IPS-18c (cell line): ENCODE data around the gene BOD1.

Experiments
- H3K4me3 ChIP-seq: 2 replicates; pipeline ENCODE4 v1.7.0; 2013; ENCODE audit warnings: low read depth, mild to moderate bottlenecking, low read length, moderate library complexity; ENCODE audit not compliant: insufficient read depth
- H3K9me3 ChIP-seq: one replicate; pipeline ENCODE4 v1.6.1; 2013; ENCODE audit warnings: mild to moderate bottlenecking, low read length, moderate library complexity; ENCODE audit not compliant: control insufficient read depth, insufficient read depth

BOD1 gene

DNA sequence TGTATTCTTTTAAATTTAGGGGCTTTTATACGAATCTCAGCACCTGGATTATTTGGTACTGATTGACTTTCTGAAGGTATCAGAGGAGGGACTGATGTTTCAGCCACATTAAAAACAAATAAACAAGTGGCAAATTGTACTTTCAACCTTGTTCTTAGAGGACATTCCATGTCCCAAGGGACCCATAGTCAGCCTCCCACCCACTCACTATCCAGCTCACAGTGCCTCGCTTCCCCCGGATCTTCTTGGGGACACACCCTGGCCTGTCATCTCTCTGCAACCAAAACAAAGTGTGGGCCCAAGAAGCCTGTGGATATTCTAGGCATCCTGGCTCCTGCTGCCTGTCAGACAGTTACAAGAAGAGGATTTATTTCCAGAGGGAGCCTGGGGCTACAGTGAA lies 8.8 kb upstream of the BOD1 start:
- Histone ChIP-seq H3K9me3 (no peaks in the 10 kb centered on the region), H3K4me3 (no peak overlapping the region)

DNA sequence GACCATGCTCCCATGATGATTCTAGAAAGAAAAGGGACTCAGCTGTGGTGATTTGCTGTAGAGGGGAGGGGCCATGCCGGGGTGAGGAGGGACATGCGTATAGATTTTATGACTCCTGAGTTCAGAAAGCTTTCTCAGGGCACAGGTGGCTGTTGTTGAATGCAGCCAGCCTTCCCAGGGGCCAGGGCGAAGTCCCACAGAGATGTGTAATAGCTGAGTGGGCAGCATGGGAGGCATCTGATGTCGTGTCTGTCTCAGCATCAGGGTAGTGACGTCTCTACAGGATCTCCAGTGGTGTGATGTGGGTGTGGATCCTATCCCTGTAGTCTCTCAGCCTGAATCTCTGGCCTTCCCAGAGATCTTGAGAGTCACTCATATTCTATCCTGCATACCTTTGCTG lies 7.8 kb upstream of the BOD1 start:
- H3K4me3 ChIP-seq: no peak overlapping the region
- H3K9me3 ChIP-seq: no peaks in the 10 kb centered on the region

DNA sequence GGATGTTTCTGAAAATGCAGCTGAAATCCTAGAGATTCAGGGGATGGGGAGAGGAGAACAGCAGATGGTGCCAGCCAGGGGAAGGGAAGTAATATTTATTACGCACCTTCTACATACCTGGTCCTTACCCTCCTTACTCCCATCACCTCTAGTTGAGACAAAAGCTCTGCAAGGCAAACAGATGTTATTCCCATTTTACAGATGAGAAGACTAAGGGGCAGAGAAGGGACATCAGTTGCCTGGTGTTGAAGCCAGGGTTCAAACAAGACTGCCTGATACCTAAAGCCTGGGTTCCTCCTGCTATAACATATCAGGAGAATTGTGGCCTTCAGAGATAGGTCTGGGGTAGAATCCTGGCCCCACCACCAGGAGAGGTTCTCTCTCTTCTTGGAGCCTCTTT lies 7.3 kb upstream of the BOD1 start:
- no peak overlapping the region for H3K4me3 ChIP-seq
- H3K9me3 ChIP-seq: no peaks in the 10 kb centered on the region

DNA sequence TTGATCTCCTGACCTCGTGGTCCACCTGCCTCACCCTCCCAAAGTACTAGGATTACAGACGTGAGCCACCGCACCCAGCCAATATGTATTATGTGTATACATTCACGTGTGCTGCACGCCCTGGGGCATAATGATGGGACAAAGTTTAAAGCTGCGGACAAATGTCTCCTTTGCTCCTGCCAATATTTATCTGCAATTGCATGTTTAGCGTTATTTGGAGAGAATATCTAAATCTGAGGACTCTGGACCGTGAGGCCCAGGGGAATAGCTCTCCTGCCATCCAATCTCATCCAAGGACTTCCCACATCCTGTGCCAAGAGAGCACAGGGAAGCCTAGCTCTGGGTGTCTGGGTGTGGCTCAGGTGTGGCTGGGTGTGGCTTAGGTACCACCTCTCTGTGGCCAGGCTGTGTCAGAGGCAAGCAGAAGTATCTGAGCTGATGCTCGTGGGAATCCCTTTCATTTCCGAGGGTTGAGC lies 6.9 kb upstream of the BOD1 start:
- Histone ChIP-seq H3K4me3 (no peak overlapping the region), H3K9me3 (no peaks in the 10 kb centered on the region)

DNA sequence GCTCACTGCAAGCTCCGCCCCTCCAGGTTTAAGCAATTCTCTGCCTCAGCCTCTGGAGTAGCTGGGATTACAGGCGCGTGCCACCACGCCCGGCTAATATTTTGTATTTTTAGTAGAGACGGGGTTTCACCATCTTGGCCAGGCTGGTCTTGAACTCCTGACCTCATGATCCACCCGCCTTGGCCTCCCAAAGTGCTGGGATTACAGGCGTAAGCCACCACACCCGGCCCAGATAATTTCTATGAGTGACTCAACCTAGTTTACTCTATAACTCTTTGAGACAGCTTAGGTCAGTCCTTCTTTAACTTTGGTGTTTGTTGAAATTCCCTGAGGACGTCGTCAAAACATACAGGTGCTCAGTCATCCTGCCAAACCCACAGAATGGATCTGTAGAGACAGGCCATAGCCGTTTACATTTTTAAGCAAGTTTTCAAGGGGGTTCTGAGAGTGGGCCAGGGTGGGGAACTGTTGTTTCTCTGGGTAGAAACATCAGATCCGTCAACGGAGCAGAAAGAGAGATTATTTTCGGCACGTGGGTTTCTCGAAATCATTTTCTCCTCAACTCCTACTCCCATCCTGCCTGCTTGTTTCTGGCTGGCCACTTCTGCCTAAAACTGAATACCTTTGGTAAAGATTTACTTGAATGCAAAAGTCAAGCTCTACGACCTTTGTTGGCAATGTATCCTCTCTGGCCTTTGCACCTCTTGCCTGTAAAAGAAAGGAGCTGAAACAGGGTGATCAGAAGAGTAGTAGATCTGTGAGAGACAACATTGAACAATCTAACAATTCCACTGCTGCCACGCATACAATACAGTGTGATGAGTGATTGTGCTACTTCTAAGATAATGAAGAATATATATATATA lies 6.0 kb upstream of the BOD1 start:
- H3K4me3 ChIP-seq: no peak overlapping the region
- no peaks in the 10 kb centered on the region for H3K9me3 ChIP-seq

DNA sequence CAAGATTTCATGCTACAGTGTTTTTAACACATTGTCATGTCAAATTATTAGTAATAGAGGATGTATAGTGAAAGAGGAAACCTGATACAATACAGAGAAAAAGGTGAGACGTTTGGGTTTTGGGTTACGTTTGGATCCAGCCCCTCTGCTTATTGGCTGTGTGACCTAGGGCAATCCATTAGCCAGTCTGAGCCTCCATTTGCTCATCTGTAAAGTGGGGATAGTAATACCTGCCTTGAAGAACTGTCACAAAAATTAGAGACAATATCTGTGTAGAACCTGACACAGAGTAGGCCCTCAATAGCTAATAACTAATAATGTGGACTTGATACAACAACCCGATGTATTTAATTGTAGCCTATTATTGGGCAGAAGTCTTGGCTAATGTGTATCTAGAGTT lies 4.3 kb upstream of the BOD1 start:
- Histone ChIP-seq H3K4me3 (no peak overlapping the region), H3K9me3 (no peaks in the 10 kb centered on the region)

DNA sequence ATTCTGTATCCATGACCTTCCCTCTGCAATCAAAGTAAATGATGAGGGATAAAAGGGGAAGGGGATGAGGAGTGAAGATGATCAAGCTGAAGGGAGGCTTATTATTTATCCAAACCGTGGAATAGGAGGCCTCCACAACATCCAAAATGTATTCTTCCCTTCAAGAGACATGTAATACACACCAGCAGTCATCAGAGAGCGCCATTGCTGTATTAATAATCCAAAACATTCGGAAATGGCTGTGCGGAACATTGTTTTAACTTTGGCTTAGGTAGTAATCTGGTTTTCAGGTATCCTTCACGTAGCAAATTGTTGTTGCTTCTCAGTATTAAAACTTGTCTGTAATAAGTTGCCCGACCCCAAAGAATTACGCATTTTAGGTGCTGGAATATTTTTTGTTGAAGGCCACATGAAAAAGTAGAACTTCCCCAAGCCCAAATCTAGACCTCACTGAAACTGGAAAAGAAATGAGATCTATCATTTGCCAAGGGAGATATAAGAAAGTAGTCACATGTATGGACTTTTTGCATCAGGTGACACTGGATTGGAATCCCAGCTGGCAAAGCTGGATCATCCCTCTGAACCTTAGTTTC lies 2.6 kb upstream of the BOD1 start:
- no peaks in the 10 kb centered on the region for H3K9me3 ChIP-seq
- H3K4me3 ChIP-seq: no peak overlapping the region

DNA sequence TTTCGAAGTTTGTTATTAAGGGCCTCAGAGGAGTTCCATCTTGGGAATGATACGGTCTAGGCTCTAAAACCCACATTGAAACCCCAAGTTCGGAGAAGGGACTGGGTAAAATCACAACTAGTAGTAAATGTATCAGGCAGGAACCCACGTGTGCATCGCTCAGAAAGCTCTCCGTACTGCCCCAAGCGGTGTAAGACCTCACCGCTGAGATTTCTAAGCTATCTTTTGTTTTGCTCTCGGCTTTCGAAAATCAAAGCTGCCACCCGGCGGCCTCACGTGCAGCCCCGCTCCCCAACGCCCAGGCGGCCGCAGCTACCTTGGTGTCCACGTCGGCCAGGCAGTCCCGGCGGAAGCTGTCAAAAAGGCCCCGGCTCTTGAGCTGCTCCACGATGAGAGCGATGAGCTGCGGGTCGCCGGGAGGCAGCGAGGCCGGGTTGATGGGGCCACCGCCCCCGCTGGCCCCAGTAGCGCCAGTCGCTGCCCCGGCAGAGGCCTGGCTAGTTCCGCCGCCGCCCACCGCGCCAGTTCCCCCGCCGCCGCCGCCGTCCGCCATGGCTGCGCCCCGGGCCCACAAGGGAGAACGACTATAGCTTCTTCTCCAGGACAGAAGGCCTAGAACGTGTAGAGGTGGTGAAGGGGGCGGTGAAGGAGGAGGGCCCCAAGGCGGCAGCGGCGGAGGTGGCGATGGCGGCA lies 420 bp downstream of the BOD1 start:
- Histone ChIP-seq H3K9me3 (no peaks in the 10 kb centered on the region), H3K4me3 (peak overlapping the region; percentile 82)

DNA sequence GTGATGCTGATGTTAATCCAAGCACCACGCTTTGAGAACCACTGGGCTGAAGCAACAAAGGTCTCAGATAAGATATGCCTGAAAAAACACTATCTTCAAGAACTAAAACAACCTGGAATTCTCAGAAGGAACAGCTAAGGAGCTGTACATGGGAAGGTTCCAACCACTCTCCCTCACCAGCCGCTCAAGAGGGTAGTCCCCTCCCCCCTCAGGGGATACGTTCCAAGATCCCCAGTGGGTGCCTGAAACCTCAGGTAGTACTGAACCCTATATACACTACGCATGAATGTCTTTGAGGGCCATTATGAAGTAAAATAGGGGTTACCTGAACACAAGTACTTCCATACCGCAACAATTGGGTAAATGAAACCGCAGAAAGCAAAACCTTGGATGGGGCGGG lies 1.9 kb downstream of the BOD1 start:
- H3K4me3 ChIP-seq: peak overlapping the region; percentile 82
- H3K9me3 ChIP-seq: no peaks in the 10 kb centered on the region

DNA sequence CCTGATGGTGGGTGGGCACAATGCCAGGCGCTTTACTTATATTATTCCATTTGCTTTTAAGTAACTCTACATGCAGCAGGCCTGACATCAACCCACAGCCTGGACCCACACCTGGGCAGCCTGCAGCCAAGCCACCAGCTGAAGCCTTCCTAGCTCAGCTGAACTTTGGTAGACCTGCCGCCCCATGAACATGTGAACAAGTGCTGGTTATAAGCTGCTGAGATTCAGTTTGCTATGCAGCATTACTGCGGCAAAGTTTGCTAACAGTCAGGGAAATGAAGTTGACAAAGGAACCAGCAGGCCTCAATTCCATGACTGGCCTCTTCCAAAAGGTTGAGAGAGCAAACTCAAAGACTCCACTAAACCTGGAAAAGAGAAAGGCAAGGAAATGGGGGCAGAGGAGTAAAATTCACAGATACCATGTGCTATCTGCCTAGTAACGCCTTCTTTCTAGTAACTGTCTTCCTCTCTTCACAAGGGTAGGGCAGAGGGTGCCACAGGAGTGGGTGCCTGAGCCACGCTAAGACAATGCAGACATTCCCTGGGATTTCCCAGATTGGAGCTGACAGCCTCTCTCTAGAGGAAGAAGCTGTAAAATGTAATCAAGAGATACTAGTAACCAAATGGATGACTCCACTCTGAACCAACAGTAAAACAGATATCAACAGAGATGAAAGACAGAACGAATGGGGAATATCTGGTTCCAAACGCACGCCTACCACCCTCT lies 2.9 kb downstream of the BOD1 start:
- Histone ChIP-seq H3K9me3 (no peaks in the 10 kb centered on the region), H3K4me3 (0 out of 2 replicates have a peak overlapping the region, but pooled peaks have one; percentile 82)

DNA sequence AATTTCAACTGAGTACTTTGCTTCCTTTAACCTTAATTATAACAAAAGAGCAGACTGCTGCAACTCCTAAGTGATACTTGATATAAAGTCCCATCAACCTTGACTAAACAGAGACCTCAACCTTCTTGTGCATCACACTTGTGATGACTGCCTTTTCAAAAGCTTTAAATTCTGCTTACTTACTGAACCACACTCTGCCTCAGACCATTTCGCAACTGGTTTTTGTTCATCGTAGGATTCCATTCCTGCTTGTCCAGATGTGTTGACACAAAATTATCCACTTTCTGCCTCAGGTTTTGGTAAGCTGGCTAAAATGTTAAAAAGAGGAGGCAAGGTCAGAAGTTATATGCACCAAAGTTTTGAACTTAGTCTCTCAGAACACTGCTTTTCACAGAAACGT lies 3.5 kb downstream of the BOD1 start:
- no peaks in the 10 kb centered on the region for H3K9me3 ChIP-seq
- no peak overlapping the region for H3K4me3 ChIP-seq

DNA sequence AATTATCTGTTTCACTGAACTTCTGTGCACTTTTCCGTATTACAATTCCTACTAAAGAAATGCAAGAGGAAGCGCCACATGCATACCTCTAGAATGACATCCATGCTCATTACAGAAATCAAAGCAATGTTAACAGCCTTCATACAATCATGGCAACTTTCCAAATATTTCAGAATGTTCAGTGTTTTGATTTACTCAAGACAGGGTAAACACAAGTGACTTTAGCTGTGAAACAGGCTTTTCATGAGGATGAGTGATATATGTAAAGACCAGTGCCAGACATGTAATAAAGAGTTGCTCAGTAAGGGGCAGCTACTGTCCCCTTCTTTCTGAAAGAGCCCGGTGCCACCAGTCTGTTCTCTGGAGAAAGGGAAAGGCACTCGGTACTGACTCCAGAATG lies 4.7 kb downstream of the BOD1 start:
- Histone ChIP-seq H3K9me3 (no peaks in the 10 kb centered on the region), H3K4me3 (no peak overlapping the region)

DNA sequence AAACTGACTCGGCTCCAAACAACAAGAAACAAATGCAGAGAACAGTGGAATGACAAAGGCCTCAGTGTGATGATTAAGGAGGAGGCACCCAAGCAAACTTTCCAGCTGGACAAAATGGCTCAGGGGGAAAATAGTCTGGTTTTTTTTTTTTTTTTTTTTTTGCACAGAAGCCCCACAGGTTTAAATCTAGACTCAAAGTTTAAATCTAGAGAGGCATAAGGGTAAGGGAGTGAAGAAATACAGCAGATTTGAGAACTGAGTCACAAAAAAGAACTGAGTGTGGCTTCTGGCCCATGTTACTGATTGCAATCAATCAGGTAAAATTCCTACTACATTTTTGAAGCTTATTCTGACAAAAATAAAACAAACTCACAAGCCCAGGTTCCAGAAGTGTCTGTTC lies 12.3 kb downstream of the BOD1 start:
- no peak overlapping the region for H3K4me3 ChIP-seq

DNA sequence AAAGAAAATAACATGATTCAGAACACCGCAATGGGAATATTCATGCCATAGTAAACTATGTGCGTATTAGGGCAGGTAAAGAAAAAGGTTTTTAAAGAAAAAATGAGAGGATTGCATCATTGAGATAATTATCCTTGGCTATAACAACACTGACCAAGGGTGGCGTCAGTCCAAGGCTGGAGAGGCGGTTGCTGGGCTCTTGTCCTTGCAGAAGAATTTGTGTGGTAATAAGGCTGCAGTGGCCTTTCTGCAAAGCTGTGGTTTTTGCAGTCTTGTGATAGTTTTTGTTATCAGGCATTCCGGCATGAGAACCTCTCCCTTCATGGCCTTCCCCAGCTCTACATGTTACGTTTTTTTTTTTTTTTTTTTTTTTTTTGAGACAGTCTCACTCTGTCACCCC lies 14.0 kb downstream of the BOD1 start:
- Histone ChIP-seq H3K9me3 (no peaks in the 10 kb centered on the region), H3K4me3 (no peak overlapping the region)

More for the DNA sequence above, 12.3 kb downstream of the BOD1 start:
- H3K9me3 ChIP-seq: no peaks in the 10 kb centered on the region

DNA sequence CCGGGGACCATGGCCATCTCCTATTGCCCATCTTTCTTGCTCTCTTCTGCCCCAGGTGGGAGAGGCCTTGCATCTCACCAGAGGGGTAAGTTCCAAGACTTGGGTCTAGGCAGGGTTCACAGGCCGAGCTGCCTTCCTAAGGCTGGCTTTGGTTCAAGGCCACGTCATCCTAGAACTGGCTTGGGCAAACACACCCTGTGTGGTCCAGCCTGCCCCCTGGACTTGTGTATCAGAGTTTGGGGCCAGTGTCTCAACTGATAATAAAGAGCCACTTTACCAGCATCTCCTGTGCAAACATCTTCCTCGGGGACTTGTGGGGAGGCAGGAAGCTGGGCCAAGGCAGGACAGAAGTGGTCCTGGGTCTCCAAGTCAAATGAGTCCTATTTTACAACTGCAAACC lies 17.8 kb downstream of the BOD1 start:
- no peaks in the 10 kb centered on the region for H3K9me3 ChIP-seq
- H3K4me3 ChIP-seq: no peak overlapping the region

DNA sequence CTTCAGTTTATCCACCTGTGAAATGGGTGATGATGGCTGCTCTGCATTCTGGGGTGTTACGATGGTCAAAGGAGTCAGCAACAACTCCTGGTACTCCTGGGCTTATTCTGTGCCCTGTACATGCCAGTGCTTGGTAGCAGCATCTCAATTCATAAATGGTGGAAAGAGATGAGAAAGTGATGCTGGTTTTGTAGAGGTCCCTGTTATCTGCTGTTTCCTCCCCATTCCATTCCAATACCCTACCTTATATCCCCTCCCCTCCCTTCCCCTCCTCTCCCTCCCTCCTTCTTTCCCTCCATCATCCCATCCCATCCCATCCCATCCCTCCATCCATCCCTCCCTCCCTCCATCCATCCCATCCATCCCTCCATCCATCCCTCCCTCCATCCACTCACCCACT lies 19.1 kb downstream of the BOD1 start:
- Histone ChIP-seq H3K4me3 (no peak overlapping the region), H3K9me3 (peaks cover 6% of the 10 kb centered on the region)

DNA sequence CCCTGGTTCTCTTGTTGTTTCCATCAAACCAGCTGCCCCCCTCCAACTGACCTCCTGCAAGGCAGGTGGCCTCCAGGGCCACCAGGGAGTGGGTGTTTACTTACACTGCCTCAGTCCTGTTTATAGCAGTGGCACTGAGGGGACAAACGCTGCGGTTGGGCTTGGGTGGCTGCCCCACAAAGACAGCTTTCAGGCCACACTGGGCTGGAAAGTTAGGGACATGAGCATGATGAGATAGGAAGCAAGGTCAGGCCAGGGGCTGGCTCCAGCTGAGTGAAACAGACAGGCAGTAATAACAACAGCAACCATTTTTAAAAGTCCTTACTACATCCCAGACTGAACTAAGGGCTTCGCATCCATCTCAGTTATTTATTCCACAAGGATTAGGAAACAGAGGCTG lies 20.6 kb downstream of the BOD1 start:
- peaks cover 7% of the 10 kb centered on the region for H3K9me3 ChIP-seq
- H3K4me3 ChIP-seq: no peak overlapping the region
